Omental fat pad (tissue), 4 donors: ENCODE measurements around the gene EPG5. TPM values are rescaled to one million over a fixed set of nuclear protein-coding genes. Genes with fewer than 3 reads are reported as not detected.

Source experiments
- ATAC-seq: fragments of 150-250 bp; one replicate; pipeline ENCODE4 v1.9.1; 2016; ENCODE audit warnings: mild to moderate bottlenecking, moderate library complexity; ENCODE audit not compliant: low FRiP score
- DNase-seq: peaks from one replicate; pipeline ENCODE4 v3.0.0-alpha.2; 2019; ENCODE audit warnings: low spot score
- total RNA-seq, 4 donors: library from RNA; depleted of rRNA; stranded (reverse); fragments of >200 nt; gene quantifications; one replicate each; pipeline ENCODE4 v1.1.0, GENCODE V29; 2016
- TF ChIP-seq, protein P1 (sequence below), 3 donors: fragments of 450-650 bp; IDR thresholded peaks; one replicate each; pipeline ENCODE4 v1.5.1; 2016 to 2017; ENCODE audit warnings: antibody characterized with exemption in 3 of 3, mild to moderate bottlenecking in 3 of 3, moderate library complexity in 2 of 3

EPG5 gene
- total RNA-seq, 4 donors from 2014 or later, result 24.9 to 43.7 (median 26.2) TPM

DNA sequence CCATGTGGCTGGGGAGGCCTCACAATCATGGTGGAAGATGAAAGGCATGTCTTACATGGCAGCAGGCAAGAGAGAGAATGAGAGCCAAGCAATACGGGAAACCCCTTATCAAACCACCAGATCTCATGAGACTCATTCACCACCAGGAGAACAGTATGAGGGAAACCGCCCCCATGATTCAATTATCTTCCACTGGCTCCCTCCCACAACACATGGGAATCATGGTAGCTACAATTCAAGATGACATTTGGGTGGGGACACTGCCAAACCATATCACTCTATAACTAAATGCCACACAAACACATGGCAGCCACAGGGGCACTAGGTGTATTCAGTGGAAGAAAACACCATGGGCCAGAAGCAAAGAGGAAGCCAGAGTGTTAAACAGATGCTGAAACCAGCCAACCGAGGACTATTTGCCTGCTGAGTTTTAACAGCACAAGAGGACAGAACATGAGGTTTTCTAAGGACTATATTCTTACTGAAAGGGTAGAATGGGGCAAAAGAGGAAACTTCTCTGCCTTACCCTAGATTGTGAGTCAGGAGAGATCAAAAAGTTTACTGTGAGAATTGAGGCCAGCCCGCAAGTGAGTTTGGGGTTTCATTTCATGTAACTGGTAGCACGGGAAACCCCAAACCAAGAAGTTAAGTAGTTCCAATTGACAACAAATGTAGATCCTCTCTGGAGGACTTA is 92.5 kb downstream of the EPG5 start:
- TF ChIP-seq, protein P1, sequence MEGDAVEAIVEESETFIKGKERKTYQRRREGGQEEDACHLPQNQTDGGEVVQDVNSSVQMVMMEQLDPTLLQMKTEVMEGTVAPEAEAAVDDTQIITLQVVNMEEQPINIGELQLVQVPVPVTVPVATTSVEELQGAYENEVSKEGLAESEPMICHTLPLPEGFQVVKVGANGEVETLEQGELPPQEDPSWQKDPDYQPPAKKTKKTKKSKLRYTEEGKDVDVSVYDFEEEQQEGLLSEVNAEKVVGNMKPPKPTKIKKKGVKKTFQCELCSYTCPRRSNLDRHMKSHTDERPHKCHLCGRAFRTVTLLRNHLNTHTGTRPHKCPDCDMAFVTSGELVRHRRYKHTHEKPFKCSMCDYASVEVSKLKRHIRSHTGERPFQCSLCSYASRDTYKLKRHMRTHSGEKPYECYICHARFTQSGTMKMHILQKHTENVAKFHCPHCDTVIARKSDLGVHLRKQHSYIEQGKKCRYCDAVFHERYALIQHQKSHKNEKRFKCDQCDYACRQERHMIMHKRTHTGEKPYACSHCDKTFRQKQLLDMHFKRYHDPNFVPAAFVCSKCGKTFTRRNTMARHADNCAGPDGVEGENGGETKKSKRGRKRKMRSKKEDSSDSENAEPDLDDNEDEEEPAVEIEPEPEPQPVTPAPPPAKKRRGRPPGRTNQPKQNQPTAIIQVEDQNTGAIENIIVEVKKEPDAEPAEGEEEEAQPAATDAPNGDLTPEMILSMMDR (IDR thresholded peaks at IDR 0.05), result no peak
- DNase-seq, result no peak
- no peak for ATAC-seq

- no peak for ATAC-seq
- DNase-seq, result no peak
- TF ChIP-seq, protein P1 (IDR thresholded peaks at IDR 0.05), result no peak
Measured at GRCh38 chr18:45871431-45872084, 95.6 kb downstream of the EPG5 start.

- TF ChIP-seq, protein P1 (IDR thresholded peaks at IDR 0.05), result no peak
- DNase-seq (no peak), ATAC-seq (no peak)
Measured at GRCh38 chr18:45870419-45870818, 96.7 kb downstream of the EPG5 start.

DNA sequence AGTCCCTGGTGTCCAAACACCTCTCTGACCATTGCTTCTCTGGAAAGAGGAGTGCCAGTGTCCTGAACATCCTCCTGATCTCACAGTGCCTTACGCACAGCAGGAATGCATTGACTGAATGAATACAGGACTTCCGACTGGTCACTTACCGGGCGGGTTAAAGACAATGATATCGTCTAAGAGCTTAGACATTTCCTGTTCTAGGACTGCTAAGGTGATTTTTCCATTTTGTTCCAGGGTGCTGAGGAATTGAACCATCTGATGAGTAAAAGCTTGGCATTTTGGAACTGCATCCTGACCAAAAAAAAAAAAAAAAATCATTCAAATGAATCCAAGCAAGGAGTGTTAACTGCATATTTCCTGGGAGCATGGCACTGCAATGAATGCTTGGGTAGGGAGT is 101.7 kb downstream of the EPG5 start:
- ATAC-seq (no peak), DNase-seq (no peak)
- TF ChIP-seq, protein P1 (IDR thresholded peaks at IDR 0.05), result no peak

DNA sequence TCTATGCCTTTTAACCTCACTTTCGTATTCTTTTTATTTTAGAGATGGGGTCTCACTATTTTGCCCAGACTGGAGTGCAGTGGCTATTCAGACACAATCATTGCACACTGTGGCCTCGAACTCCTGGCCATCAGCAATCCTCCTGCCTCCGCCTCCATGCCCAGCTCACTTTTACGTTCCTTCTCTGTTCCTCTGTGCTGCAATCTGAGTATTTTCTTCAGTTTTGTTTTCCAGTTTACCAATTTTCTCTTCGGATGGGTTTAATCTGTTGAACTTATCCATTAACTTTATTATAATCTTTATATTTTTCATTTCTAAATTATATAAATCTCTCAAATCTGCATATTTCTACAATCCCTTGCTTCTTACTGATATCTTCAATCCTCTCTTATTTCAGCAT is 103.0 kb downstream of the EPG5 start:
- ATAC-seq (no peak), DNase-seq (no peak)
- TF ChIP-seq, protein P1 (IDR thresholded peaks at IDR 0.05), result no peak

DNA sequence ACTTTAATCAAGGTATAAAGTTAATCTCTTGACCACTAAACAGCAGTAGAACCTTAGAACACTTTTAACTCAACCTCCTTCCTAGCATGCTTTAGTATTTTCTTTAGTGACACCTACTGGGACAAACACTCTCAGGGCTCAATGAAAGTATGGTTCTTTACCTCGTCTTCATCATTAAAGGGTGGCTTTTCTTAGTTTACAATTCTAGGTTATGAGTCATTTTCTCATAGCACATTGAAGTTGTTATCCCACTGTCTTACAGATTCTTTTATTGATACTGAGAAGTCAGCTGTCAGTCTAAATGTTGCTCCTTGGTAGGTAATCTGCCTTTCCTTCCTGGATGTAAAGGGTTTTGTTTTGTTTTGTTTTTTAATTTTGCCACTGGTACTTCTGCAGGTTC is 103.7 kb downstream of the EPG5 start:
- TF ChIP-seq, protein P1 (IDR thresholded peaks at IDR 0.05), result no peak
- no peak for DNase-seq
- ATAC-seq, result no peak

DNA sequence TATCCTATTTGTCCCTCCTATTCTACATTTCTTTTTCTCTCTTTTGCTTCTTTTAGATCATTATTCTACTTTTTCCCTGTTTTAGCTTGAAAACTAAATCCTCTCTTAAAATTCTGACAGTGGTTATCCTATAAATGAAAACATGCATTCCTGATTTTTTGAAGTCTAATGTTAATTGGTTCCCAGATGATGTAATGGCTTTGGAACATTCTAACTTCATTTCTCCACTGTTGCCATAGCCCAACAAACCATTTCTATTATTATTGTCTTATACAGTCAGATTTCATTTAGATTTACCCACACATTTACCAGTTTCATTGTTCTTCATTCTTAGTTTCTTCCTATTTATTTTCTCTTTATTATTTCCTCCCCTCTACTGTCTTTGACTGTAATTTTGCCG is 105.2 kb downstream of the EPG5 start:
- no peak for ATAC-seq
- DNase-seq, result no peak
- TF ChIP-seq, protein P1 (IDR thresholded peaks at IDR 0.05), result no peak
